ENCODE measurements around the gene FIGNL2. TPM values are rescaled to one million over a fixed set of nuclear protein-coding genes. Genes with fewer than 3 reads are reported as not detected.

FIGNL2 gene
- total and polyA plus RNA-seq, 2 of the 13 experiments (the other 11 are each of a cell fraction or from before 2014, with no cell fraction given) = 0.82 to 1.00 TPM

GRCh38 chr12:51813931-51814310, 34.6 kb downstream of the FIGNL2 start:
- H3K27me3 ChIP-seq (ENCODE audit: control insufficient read depth in 1 of 2, insufficient read depth in 2 of 2, low read length in 2 of 2) = 0 out of 5 replicates have a peak, but pooled peaks cover 1 to 4% of the 10 kb centered on the region in 2 experiments
- ATAC-seq = peak; percentile 61; the same call in 2 of the 3 replicates
- H2AFZ ChIP-seq (ENCODE audit: low read length) = no peak overlapping the region
- H3K4me3 ChIP-seq (replicated peaks in 1 of 3; ENCODE audit: insufficient read depth in 1 of 3, low read depth in 2 of 3, low read length in 3 of 3) = peak overlapping the region; percentile 41 to 83 (median 47); a peak in 5 of 6 replicates
- no peak overlapping the region for H3K27ac ChIP-seq (ENCODE audit: extremely low read length, insufficient read depth, low read length)
- peak overlapping the region; percentile 95 for H3K4me2 ChIP-seq (ENCODE audit: low read depth, low read length)
- BruUV-seq (replicated peaks) = no TSS peak
- 0% methylated on average over 4 of the region's 34 CpGs for whole genome bisulfite sequencing (ENCODE audit: low lambda C conversion rate)
- no peaks in the 10 kb centered on the region for H3K36me3 ChIP-seq (replicated peaks in 1 of 2; ENCODE audit: control insufficient read depth in 1 of 2, insufficient read depth in 2 of 2, low read length in 2 of 2)
- no peak for FAIRE-seq
- peak overlapping the region; percentile 34; the same call in 1 of the 2 replicates for H3K9ac ChIP-seq (ENCODE audit: insufficient read depth, low read depth, low read length)
- no peaks in the 10 kb centered on the region for H4K20me1 ChIP-seq (ENCODE audit: insufficient read depth, low read length)
- intact Hi-C loops (cut with micrococcal nuclease; ENCODE audit: unreplicated experiment) (loop anchor here (2.0 to 5.0 kb wide), 3 partner anchors 221 to 392 kb away; partner anchors contain the start of gene SLC4A8), in situ Hi-C loops (cut with HindIII; ENCODE audit: extremely low pct_ligation_motif_present, low pct_unique_long_range_greater_than_20kb) (loop anchor here (10.0 kb wide), 1 partner anchor 279 kb away; no protein-coding TSS in a partner anchor)
- no peaks in the 10 kb centered on the region for H3K79me2 ChIP-seq (ENCODE audit: insufficient read depth, low read length)
- POLR2A ChIA-PET = interaction anchor here (0.6 to 2.3 kb wide), 8 partner anchors 11 to 60 kb away, joined by 3 to 12 read pairs (median 4); no protein-coding TSS in a partner anchor
- CTCF ChIA-PET (ENCODE audit: low intra/inter-chr PET ratio, low total read pairs) = interaction anchor here (1.3 kb wide), 1 partner anchor 62 kb away, joined by 5 read pairs; no protein-coding TSS in a partner anchor
- H3K9me3 ChIP-seq (ENCODE audit: low read length) = no peaks in the 10 kb centered on the region
- no peak for DNase-seq (ENCODE audit: low spot score)
- peaks cover 11% of the 10 kb centered on the region; the same call in 1 of the 2 replicates for H3K4me1 ChIP-seq (ENCODE audit: insufficient read depth, low read length)
- TF ChIP-seq ZMYM4 (CRISPR knock-in tag; IDR thresholded peaks at IDR 0.05) (0 out of 2 replicates have a peak, but pooled peaks have one; percentile 3), ZNF724P (CRISPR knock-in tag; IDR thresholded peaks at IDR 0.05; ENCODE audit: borderline replicate concordance) (no peak), ZNF296 (CRISPR knock-in tag; conservative IDR thresholded peaks at IDR 0.05) (no peak), MYC (CRISPR knock-in tag; IDR thresholded peaks at IDR 0.05; ENCODE audit: borderline replicate concordance) (no peak), KDM2A (CRISPR knock-in tag; IDR thresholded peaks at IDR 0.05; ENCODE audit: borderline replicate concordance, low read depth) (no peak), ZNF619 (CRISPR knock-in tag; IDR thresholded peaks at IDR 0.05) (no peak), ZNF850 (CRISPR knock-in tag; conservative IDR thresholded peaks at IDR 0.05) (0 out of 2 replicates have a peak, but pooled peaks have one; percentile 34), SKI (IDR thresholded peaks at IDR 0.05; ENCODE audit: partially characterized antibody) (no peak), CENPX (CRISPR knock-in tag; IDR thresholded peaks at IDR 0.05) (no peak), SNAPC5 (CRISPR knock-in tag; IDR thresholded peaks at IDR 0.05; ENCODE audit: borderline replicate concordance) (0 out of 2 replicates have a peak, but pooled peaks have one; percentile 30), TEAD3 (CRISPR knock-in tag; optimal IDR thresholded peaks at IDR 0.05; ENCODE audit: borderline replicate concordance) (no peak), STAT5B (CRISPR knock-in tag; IDR thresholded peaks at IDR 0.05) (no peak), ZNF354B (CRISPR knock-in tag; IDR thresholded peaks at IDR 0.05) (no peak), ZNF234 (CRISPR knock-in tag; conservative IDR thresholded peaks at IDR 0.05) (no peak), SMAD3 (CRISPR knock-in tag; IDR thresholded peaks at IDR 0.05) (no peak), MED1 (CRISPR knock-in tag; IDR thresholded peaks at IDR 0.05) (no peak), ZNF629 (CRISPR knock-in tag; conservative IDR thresholded peaks at IDR 0.05) (peak; percentile 77), GATAD1 (CRISPR knock-in tag; IDR thresholded peaks at IDR 0.05) (no peak), SPEN (CRISPR knock-in tag; IDR thresholded peaks at IDR 0.05; ENCODE audit: low read depth) (no peak), ZNF777 (CRISPR knock-in tag; IDR thresholded peaks at IDR 0.05) (no peak), HDAC1 (CRISPR knock-in tag; IDR thresholded peaks at IDR 0.05) (peak; percentile 46; the same call in 1 of the 2 replicates), TARDBP (CRISPR knock-in tag; IDR thresholded peaks at IDR 0.05) (no peak), GLI4 (CRISPR knock-in tag; IDR thresholded peaks at IDR 0.05; ENCODE audit: borderline replicate concordance) (no peak), ZNF441 (CRISPR knock-in tag; IDR thresholded peaks at IDR 0.05; ENCODE audit: borderline replicate concordance) (no peak), XRCC5 (optimal IDR thresholded peaks at IDR 0.05; ENCODE audit: low read length) (peak; percentile 14), FOXK1 (CRISPR knock-in tag; IDR thresholded peaks at IDR 0.05; ENCODE audit: borderline replicate concordance, low read depth) (no peak), HDAC2 (CRISPR knock-in tag; IDR thresholded peaks at IDR 0.05) (no peak)
- TF ChIP-seq, protein P1, sequence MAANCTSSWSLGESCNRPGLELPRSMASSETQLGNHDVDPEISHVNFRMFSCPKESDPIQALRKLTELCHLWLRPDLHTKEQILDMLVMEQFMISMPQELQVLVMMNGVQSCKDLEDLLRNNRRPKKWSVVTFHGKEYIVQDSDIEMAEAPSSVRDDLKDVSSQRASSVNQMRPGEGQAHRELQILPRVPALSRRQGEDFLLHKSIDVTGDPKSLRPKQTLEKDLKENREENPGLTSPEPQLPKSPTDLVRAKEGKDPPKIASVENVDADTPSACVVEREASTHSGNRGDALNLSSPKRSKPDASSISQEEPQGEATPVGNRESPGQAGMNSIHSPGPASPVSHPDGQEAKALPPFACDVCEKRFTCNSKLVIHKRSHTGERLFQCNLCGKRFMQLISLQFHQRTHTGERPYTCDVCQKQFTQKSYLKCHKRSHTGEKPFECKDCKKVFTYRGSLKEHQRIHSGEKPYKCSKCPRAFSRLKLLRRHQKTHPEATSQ (CRISPR knock-in tag; IDR thresholded peaks at IDR 0.05; ENCODE audit: borderline replicate concordance) = no peak

All from HepG2 (cell line).